ENCODE results near the gene GCN1. TPM values are rescaled to one million over a fixed set of nuclear protein-coding genes. Genes with fewer than 3 reads are reported as not detected.
"Not testable (repeated sequence)": the region's sequence is repeated elsewhere in the genome, so short reads cannot be mapped to it uniquely, and the experiment has no call there.

GCN1 gene
- total RNA-seq, 2 donors from 2014 or later, result 39.3 to 120 TPM

GRCh38 chr12:120196363-120196762 lies 1.8 kb upstream of the GCN1 start:
- 61% methylated on average over 1 of the region's 1 CpG for WGBS
- Histone ChIP-seq H3K4me1 (replicated peaks) (peaks cover 11% of the 10 kb centered on the region), H3K36me3 (peaks cover 3 to 25% of the 10 kb centered on the region in 2 donors), H3K4me3 (no peak overlapping the region), H3K27ac (no peak overlapping the region), H3K27me3 (replicated peaks; ENCODE audit: insufficient read depth) (no peaks in the 10 kb centered on the region), H3K9me3 (no peaks in the 10 kb centered on the region)
- no peak for DNase-seq (ENCODE audit: low spot score)
- intact Hi-C loops (cut with DNase I), result no loop called here
- TF ChIP-seq POLR2A (IDR thresholded peaks at IDR 0.05) (no peak), POLR2AphosphoS5 (IDR thresholded peaks at IDR 0.05) (no peak), CTCF (IDR thresholded peaks at IDR 0.05) (no peak)

- Histone ChIP-seq H3K4me1 (replicated peaks) (peaks cover 5% of the 10 kb centered on the region), H3K36me3 (peaks cover 3 to 25% of the 10 kb centered on the region in 2 donors), H3K4me3 (peak overlapping the region; percentile 76 to 91), H3K9me3 (no peaks in the 10 kb centered on the region), H3K27me3 (replicated peaks; ENCODE audit: insufficient read depth) (no peaks in the 10 kb centered on the region), H3K27ac (peak overlapping the region; percentile 61 to 68)
- WGBS, result 0% methylated on average over 18 of the region's 18 CpGs
- TF ChIP-seq CTCF (IDR thresholded peaks at IDR 0.05), result no peak
- TF ChIP-seq POLR2A (IDR thresholded peaks at IDR 0.05), result no peak
- TF ChIP-seq POLR2AphosphoS5 (IDR thresholded peaks at IDR 0.05), result no peak
- intact Hi-C loops (cut with DNase I), result no loop called here
- DNase-seq (ENCODE audit: low spot score), result no peak
Observed at GRCh38 chr12:120194226-120194533, 335 bp downstream of the GCN1 start.

- H3K4me1 ChIP-seq (replicated peaks), result not testable (repeated sequence)
- peaks cover 3 to 16% of the 10 kb centered on the region in 2 donors for H3K36me3 ChIP-seq
- 79% methylated on average over 8 of the region's 8 CpGs for WGBS
Observed at GRCh38 chr12:120193286-120193685, 1.2 kb downstream of the GCN1 start.

GRCh38 chr12:120190985-120191480 lies 3.5 kb downstream of the GCN1 start:
- 83% methylated on average over 7 of the region's 7 CpGs for WGBS
- H3K4me1 ChIP-seq (replicated peaks), result peaks cover 5% of the 10 kb centered on the region
- H3K27ac ChIP-seq, result no peak overlapping the region
- H3K4me3 ChIP-seq, result no peak overlapping the region
- intact Hi-C loops (cut with DNase I), result no loop called here
- H3K9me3 ChIP-seq, result no peaks in the 10 kb centered on the region
- TF ChIP-seq CTCF (IDR thresholded peaks at IDR 0.05) (no peak), POLR2AphosphoS5 (IDR thresholded peaks at IDR 0.05) (no peak), POLR2A (IDR thresholded peaks at IDR 0.05) (no peak)
- no peaks in the 10 kb centered on the region for H3K27me3 ChIP-seq (replicated peaks; ENCODE audit: insufficient read depth)
- no peak for DNase-seq (ENCODE audit: low spot score)
- no peaks in the 10 kb centered on the region for H3K36me3 ChIP-seq

More at GRCh38 chr12:120193286-120193685, 1.2 kb downstream of the GCN1 start:
- H3K9me3 ChIP-seq; DNase-seq (ENCODE audit: low spot score); intact Hi-C loops (cut with DNase I); H3K27me3 ChIP-seq (replicated peaks; ENCODE audit: insufficient read depth); H3K27ac ChIP-seq; H3K4me3 ChIP-seq: not testable (repeated sequence)

GRCh38 chr12:120190386-120190785 lies 4.1 kb downstream of the GCN1 start:
- intact Hi-C loops (cut with DNase I), result no loop called here
- H3K9me3 ChIP-seq, result no peaks in the 10 kb centered on the region
- H3K36me3 ChIP-seq, result no peaks in the 10 kb centered on the region
- peaks cover 5% of the 10 kb centered on the region for H3K4me1 ChIP-seq (replicated peaks)
- H3K4me3 ChIP-seq, result no peak overlapping the region
- H3K27me3 ChIP-seq (replicated peaks; ENCODE audit: insufficient read depth), result no peaks in the 10 kb centered on the region
- no peak for DNase-seq (ENCODE audit: low spot score)
- WGBS, result 89% methylated on average over 5 of the region's 5 CpGs
- H3K27ac ChIP-seq, result no peak overlapping the region
- TF ChIP-seq POLR2A (IDR thresholded peaks at IDR 0.05) (no peak), POLR2AphosphoS5 (IDR thresholded peaks at IDR 0.05) (no peak), CTCF (IDR thresholded peaks at IDR 0.05) (no peak)

Data from prostate gland (tissue), 2 donors.